ENCODE data around the gene POLR2F. TPM values are rescaled to one million over a fixed set of nuclear protein-coding genes. Genes with fewer than 3 reads are reported as not detected.

The POLR2F gene
- total RNA-seq, 2 donors from 2014 or later: 53.2 to 62.1 TPM

- Histone ChIP-seq H3K4me3 (no peak overlapping the region), H3K36me3 (peaks cover 40% of the 10 kb centered on the region), H3K9me3 (no peaks in the 10 kb centered on the region), H3K4me1 (peaks cover 0 to 29% of the 10 kb centered on the region in 2 donors), H3K27ac (no peak overlapping the region), H3K27me3 (no peaks in the 10 kb centered on the region)
- TF ChIP-seq CTCF (IDR thresholded peaks at IDR 0.05): no peak
- no peak for DNase-seq (ENCODE audit: low spot score)
Observed at GRCh38 chr22:37931893-37932389, 21.6 kb upstream of the POLR2F start.

- Histone ChIP-seq H3K4me3 (no peak overlapping the region), H3K27me3 (no peaks in the 10 kb centered on the region), H3K27ac (no peak overlapping the region), H3K36me3 (peaks cover 36% of the 10 kb centered on the region), H3K4me1 (peaks cover 0 to 29% of the 10 kb centered on the region in 2 donors), H3K9me3 (no peaks in the 10 kb centered on the region)
- DNase-seq (ENCODE audit: low spot score): no peak
- no peak for TF ChIP-seq CTCF (IDR thresholded peaks at IDR 0.05)
Observed at GRCh38 chr22:37932401-37932800, 21.1 kb upstream of the POLR2F start.

- Histone ChIP-seq H3K9me3 (no peaks in the 10 kb centered on the region), H3K27me3 (no peaks in the 10 kb centered on the region), H3K27ac (peak overlapping the region; percentile 36 to 58), H3K36me3 (peaks cover 36% of the 10 kb centered on the region), H3K4me1 (peaks cover 0 to 29% of the 10 kb centered on the region in 2 donors), H3K4me3 (no peak overlapping the region)
- no peak for DNase-seq (ENCODE audit: low spot score)
- TF ChIP-seq CTCF (IDR thresholded peaks at IDR 0.05): no peak
Observed at GRCh38 chr22:37932821-37933578, 20.5 kb upstream of the POLR2F start.

GRCh38 chr22:37933711-37934376 lies 19.7 kb upstream of the POLR2F start:
- H3K27ac ChIP-seq: peak overlapping the region; percentile 36 to 58
- DNase-seq (ENCODE audit: low spot score): peak; percentile 91
- no peaks in the 10 kb centered on the region for H3K9me3 ChIP-seq
- H3K4me1 ChIP-seq: peaks cover 0 to 29% of the 10 kb centered on the region in 2 donors
- peaks cover 28% of the 10 kb centered on the region for H3K36me3 ChIP-seq
- H3K4me3 ChIP-seq: no peak overlapping the region
- no peaks in the 10 kb centered on the region for H3K27me3 ChIP-seq
- TF ChIP-seq CTCF (IDR thresholded peaks at IDR 0.05): peak; percentile 90 to 96

- no peaks in the 10 kb centered on the region for H3K9me3 ChIP-seq
- no peak for TF ChIP-seq CTCF (IDR thresholded peaks at IDR 0.05)
- H3K4me3 ChIP-seq: no peak overlapping the region
- DNase-seq (ENCODE audit: low spot score): no peak
- H3K4me1 ChIP-seq: no peaks in the 10 kb centered on the region
- peaks cover 27% of the 10 kb centered on the region for H3K36me3 ChIP-seq
- no peak overlapping the region for H3K27ac ChIP-seq
- H3K27me3 ChIP-seq: no peaks in the 10 kb centered on the region
Observed at GRCh38 chr22:37940698-37941376, 12.7 kb upstream of the POLR2F start.
